IPS-18a (cell line): ENCODE data around the gene ADARB2.

Experiments used
- H3K27ac ChIP-seq: one replicate; pipeline ENCODE4 v1.5.1; 2013; ENCODE audit warnings: low read length
- H3K27me3 ChIP-seq: one replicate; pipeline ENCODE4 v1.6.1; 2013; ENCODE audit warnings: mild to moderate bottlenecking, low read length; ENCODE audit not compliant: control insufficient read depth, insufficient read depth
- H3K36me3 ChIP-seq: one replicate; pipeline ENCODE4 v1.6.1; 2013; ENCODE audit warnings: low read depth, low read length; ENCODE audit not compliant: control insufficient read depth
- H3K4me1 ChIP-seq: one replicate; pipeline ENCODE4 v1.6.1; 2013; ENCODE audit warnings: low read depth, low read length; ENCODE audit not compliant: control insufficient read depth
- H3K4me3 ChIP-seq: one replicate; pipeline ENCODE4 v1.5.1; 2013; ENCODE audit warnings: low read length
- H3K9ac ChIP-seq: one replicate; pipeline ENCODE4 v1.6.1; 2013; ENCODE audit warnings: mild to moderate bottlenecking, low read length, moderate library complexity
- H3K9me3 ChIP-seq: one replicate; pipeline ENCODE4 v1.6.1; 2013; ENCODE audit warnings: low read depth, low read length; ENCODE audit not compliant: control insufficient read depth

Gene ADARB2

GRCh38 chr10:1137499-1138163 lies 599.7 kb downstream of the ADARB2 start:
- no peak overlapping the region for H3K27ac ChIP-seq
- H3K9ac ChIP-seq, result no peak overlapping the region
- no peaks in the 10 kb centered on the region for H3K9me3 ChIP-seq
- H3K4me3 ChIP-seq, result no peak overlapping the region
- H3K27me3 ChIP-seq, result no peaks in the 10 kb centered on the region
- no peaks in the 10 kb centered on the region for H3K4me1 ChIP-seq
- no peaks in the 10 kb centered on the region for H3K36me3 ChIP-seq

- no peak overlapping the region for H3K4me3 ChIP-seq
These were observed 601.1 kb downstream of the ADARB2 start for GRCh38 chr10:1136268-1136667.

GRCh38 chr10:1134156-1134555 lies 603.2 kb downstream of the ADARB2 start:
- H3K4me3 ChIP-seq, result no peak overlapping the region
- no peak overlapping the region for H3K9ac ChIP-seq
- no peaks in the 10 kb centered on the region for H3K4me1 ChIP-seq

More at GRCh38 chr10:1136268-1136667, 601.1 kb downstream of the ADARB2 start:
- H3K36me3 ChIP-seq, result no peaks in the 10 kb centered on the region
- no peaks in the 10 kb centered on the region for H3K27me3 ChIP-seq
- no peaks in the 10 kb centered on the region for H3K9me3 ChIP-seq
- no peaks in the 10 kb centered on the region for H3K4me1 ChIP-seq
- H3K27ac ChIP-seq, result no peak overlapping the region
- no peak overlapping the region for H3K9ac ChIP-seq

GRCh38 chr10:1133495-1134045 lies 603.8 kb downstream of the ADARB2 start:
- peaks cover 16% of the 10 kb centered on the region for H3K36me3 ChIP-seq
- no peak overlapping the region for H3K9ac ChIP-seq
- no peak overlapping the region for H3K4me3 ChIP-seq
- no peak overlapping the region for H3K27ac ChIP-seq
- no peaks in the 10 kb centered on the region for H3K4me1 ChIP-seq
- H3K27me3 ChIP-seq, result no peaks in the 10 kb centered on the region
- no peaks in the 10 kb centered on the region for H3K9me3 ChIP-seq

More at GRCh38 chr10:1134156-1134555, 603.2 kb downstream of the ADARB2 start:
- H3K9me3 ChIP-seq, result no peaks in the 10 kb centered on the region
- no peaks in the 10 kb centered on the region for H3K27me3 ChIP-seq
- no peak overlapping the region for H3K27ac ChIP-seq
- peaks cover 13% of the 10 kb centered on the region for H3K36me3 ChIP-seq

GRCh38 chr10:1132584-1132983 lies 604.7 kb downstream of the ADARB2 start:
- Histone ChIP-seq H3K27ac (no peak overlapping the region), H3K4me3 (no peak overlapping the region), H3K9me3 (no peaks in the 10 kb centered on the region), H3K36me3 (peaks cover 16% of the 10 kb centered on the region), H3K27me3 (no peaks in the 10 kb centered on the region), H3K4me1 (no peaks in the 10 kb centered on the region), H3K9ac (no peak overlapping the region)

GRCh38 chr10:1130995-1131790 lies 606.1 kb downstream of the ADARB2 start:
- H3K27me3 ChIP-seq, result no peaks in the 10 kb centered on the region
- no peak overlapping the region for H3K4me3 ChIP-seq
- H3K4me1 ChIP-seq, result no peaks in the 10 kb centered on the region
- H3K36me3 ChIP-seq, result peaks cover 16% of the 10 kb centered on the region
- no peak overlapping the region for H3K9ac ChIP-seq
- H3K27ac ChIP-seq, result no peak overlapping the region
- no peaks in the 10 kb centered on the region for H3K9me3 ChIP-seq

GRCh38 chr10:1130226-1130625 lies 607.1 kb downstream of the ADARB2 start:
- Histone ChIP-seq H3K4me3 (no peak overlapping the region), H3K4me1 (no peaks in the 10 kb centered on the region), H3K27me3 (no peaks in the 10 kb centered on the region), H3K27ac (no peak overlapping the region), H3K36me3 (peaks cover 17% of the 10 kb centered on the region), H3K9me3 (no peaks in the 10 kb centered on the region), H3K9ac (no peak overlapping the region)

- H3K36me3 ChIP-seq, result peaks cover 24% of the 10 kb centered on the region
- H3K27ac ChIP-seq, result no peak overlapping the region
- H3K9ac ChIP-seq, result no peak overlapping the region
These were observed 608.7 kb downstream of the ADARB2 start for GRCh38 chr10:1128649-1129048.

GRCh38 chr10:1128115-1128514 lies 609.2 kb downstream of the ADARB2 start:
- Histone ChIP-seq H3K9me3 (no peaks in the 10 kb centered on the region), H3K4me1 (no peaks in the 10 kb centered on the region), H3K36me3 (peaks cover 24% of the 10 kb centered on the region), H3K27me3 (no peaks in the 10 kb centered on the region), H3K9ac (no peak overlapping the region), H3K27ac (no peak overlapping the region), H3K4me3 (no peak overlapping the region)

More at GRCh38 chr10:1128649-1129048, 608.7 kb downstream of the ADARB2 start:
- Histone ChIP-seq H3K4me1 (no peaks in the 10 kb centered on the region), H3K4me3 (no peak overlapping the region), H3K27me3 (no peaks in the 10 kb centered on the region), H3K9me3 (no peaks in the 10 kb centered on the region)

- Histone ChIP-seq H3K4me1 (no peaks in the 10 kb centered on the region), H3K9me3 (no peaks in the 10 kb centered on the region), H3K27ac (no peak overlapping the region), H3K36me3 (peaks cover 24% of the 10 kb centered on the region), H3K27me3 (no peaks in the 10 kb centered on the region), H3K4me3 (no peak overlapping the region), H3K9ac (no peak overlapping the region)
These were observed 609.7 kb downstream of the ADARB2 start for GRCh38 chr10:1127629-1128028.
